Left renal pelvis (tissue), 4 donors: ENCODE data around the gene CHODL. TPM values are rescaled to one million over a fixed set of nuclear protein-coding genes. Genes with fewer than 3 reads are reported as not detected.

Source experiments
- DNase-seq, 4 donors: peaks; one replicate each; pipeline ENCODE4 v3.0.0-alpha.2; 2013; ENCODE audit warnings: low read depth in 4 of 4, low spot score in 3 of 4
- polyA plus RNA-seq, 4 donors: library from polyadenylated mRNA; unstranded; fragments of 120-200 nt; gene quantifications; one replicate each; pipeline ENCODE4 v1.2.1, GENCODE V29; 2013; ENCODE audit not compliant: insufficient read length in 4 of 4

Gene CHODL
- polyA plus RNA-seq, result 10 to 100 TPM in 3 of 4 donors, 1 to 10 TPM in 1; 4.7 to 86.6 (median 37.6) TPM

- peak in 1 of 4 donors; percentile 16 for DNase-seq
These were observed at the start of gene CHODL for GRCh38 chr21:18244671-18245463. TSS of gene CHODL (plus strand) at chr21:18244833. CDS start at chr21:18245224, 391 bp downstream.

GRCh38 chr21:18204931-18205330 is 39.7 kb upstream of the CHODL start:
- no peak for DNase-seq

- no peak for DNase-seq
These were observed 26.3 kb upstream of the CHODL start for GRCh38 chr21:18218331-18218730.

GRCh38 chr21:18220498-18220897 is 24.1 kb upstream of the CHODL start:
- DNase-seq, result no peak

GRCh38 chr21:18222346-18222745 is 22.3 kb upstream of the CHODL start:
- DNase-seq, result no peak

GRCh38 chr21:18228060-18228739 is 16.4 kb upstream of the CHODL start:
- DNase-seq, result no peak

GRCh38 chr21:18235545-18235944 is 9.1 kb upstream of the CHODL start:
- DNase-seq, result no peak

GRCh38 chr21:18245464-18245967 is 883 bp downstream of the CHODL start:
- peak in 2 of 4 donors; percentile 27 to 29 for DNase-seq

- DNase-seq, result no peak
These were observed 3.5 kb downstream of the CHODL start for GRCh38 chr21:18248171-18248570.

GRCh38 chr21:18249672-18250071 is 5.0 kb downstream of the CHODL start:
- no peak for DNase-seq

- no peak for DNase-seq
These were observed 6.4 kb downstream of the CHODL start for GRCh38 chr21:18251065-18251464.

GRCh38 chr21:18252256-18252655 is 7.6 kb downstream of the CHODL start:
- no peak for DNase-seq

- DNase-seq, result no peak
These were observed 8.0 kb downstream of the CHODL start for GRCh38 chr21:18252680-18253079.

GRCh38 chr21:18253221-18253620 is 8.6 kb downstream of the CHODL start:
- DNase-seq, result no peak

GRCh38 chr21:18253799-18254198 is 9.2 kb downstream of the CHODL start:
- DNase-seq, result no peak

- no peak for DNase-seq
These were observed 21.3 kb downstream of the CHODL start for GRCh38 chr21:18265944-18266343.

GRCh38 chr21:18267496-18267895 is 22.9 kb downstream of the CHODL start:
- DNase-seq, result no peak

GRCh38 chr21:18268906-18269305 is 24.3 kb downstream of the CHODL start:
- no peak for DNase-seq

GRCh38 chr21:18269856-18270255 is 25.2 kb downstream of the CHODL start:
- no peak for DNase-seq

- no peak for DNase-seq
These were observed 28.8 kb downstream of the CHODL start for GRCh38 chr21:18273400-18273799.

- no peak for DNase-seq
These were observed 29.7 kb downstream of the CHODL start for GRCh38 chr21:18274370-18274769.

GRCh38 chr21:18275781-18276180 is 31.1 kb downstream of the CHODL start:
- DNase-seq, result no peak
